ENCODE measurements around the gene TLX1. TPM values are rescaled to one million over a fixed set of nuclear protein-coding genes. Genes with fewer than 3 reads are reported as not detected.

TLX1 gene
- total RNA-seq, 4 donors from 2014 or later, result not detected

DNA sequence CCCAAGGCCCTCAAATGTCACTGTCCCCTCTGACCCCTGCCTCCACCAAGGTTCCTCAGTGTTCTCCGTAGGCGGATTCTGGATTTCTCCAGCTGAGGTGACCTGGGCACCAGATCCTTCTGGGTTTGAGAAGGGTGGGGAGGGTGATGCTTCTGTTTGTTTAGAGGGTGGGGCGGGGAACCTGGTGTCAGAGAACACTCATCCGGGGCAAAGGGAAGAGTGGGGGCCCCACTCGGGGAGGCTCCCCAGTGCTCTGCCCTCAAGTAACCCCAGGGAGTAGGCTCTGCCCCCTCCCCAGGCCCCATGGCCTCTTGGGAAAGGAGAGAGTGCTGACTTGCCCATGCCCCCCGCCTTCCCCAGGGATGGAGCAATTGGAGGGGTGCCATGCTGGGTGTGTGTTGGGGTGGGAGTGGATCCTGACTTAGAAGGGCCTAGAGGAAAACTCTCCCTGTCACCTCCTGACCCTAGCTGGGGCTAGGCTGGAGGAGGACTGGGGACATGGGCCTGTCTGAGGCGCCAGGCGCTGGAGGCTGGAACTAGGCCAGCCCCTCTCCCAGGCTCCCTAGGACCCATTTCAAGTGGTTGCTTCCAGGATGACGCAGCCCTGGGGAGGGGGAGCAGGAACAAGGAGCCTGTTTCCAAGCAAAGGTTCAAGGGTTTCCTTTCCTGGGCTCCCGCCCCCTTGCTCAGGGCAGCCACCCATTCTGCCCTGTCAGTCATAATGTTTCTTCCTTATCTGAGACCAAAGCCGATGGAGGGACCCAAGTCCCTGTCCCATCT lies 41.4 kb upstream of the TLX1 start:
- TF ChIP-seq CTCF (IDR thresholded peaks at IDR 0.05) (no peak), POLR2A (IDR thresholded peaks at IDR 0.05) (no peak)
- intact Hi-C loops (cut with DNase I; ENCODE audit: low total_unique reads), result no loop called here
- H3K27me3 ChIP-seq, result peaks cover 0 to 15% of the 10 kb centered on the region in 2 donors
- no peak for DNase-seq
- H3K27ac ChIP-seq, result no peak overlapping the region
- H3K4me1 ChIP-seq, result no peaks in the 10 kb centered on the region
- H3K9me3 ChIP-seq, result no peaks in the 10 kb centered on the region
- no peak overlapping the region for H3K4me3 ChIP-seq
- H3K36me3 ChIP-seq, result no peaks in the 10 kb centered on the region

GRCh38 chr10:101090597-101090996 lies 40.5 kb upstream of the TLX1 start:
- TF ChIP-seq POLR2A (IDR thresholded peaks at IDR 0.05) (no peak), CTCF (IDR thresholded peaks at IDR 0.05) (no peak)
- peaks cover 0 to 15% of the 10 kb centered on the region in 2 donors for H3K27me3 ChIP-seq
- no peak for DNase-seq
- no peak overlapping the region for H3K4me3 ChIP-seq
- H3K27ac ChIP-seq, result no peak overlapping the region
- H3K4me1 ChIP-seq, result no peaks in the 10 kb centered on the region
- H3K9me3 ChIP-seq, result no peaks in the 10 kb centered on the region
- no peaks in the 10 kb centered on the region for H3K36me3 ChIP-seq
- intact Hi-C loops (cut with DNase I; ENCODE audit: low total_unique reads), result no loop called here

DNA sequence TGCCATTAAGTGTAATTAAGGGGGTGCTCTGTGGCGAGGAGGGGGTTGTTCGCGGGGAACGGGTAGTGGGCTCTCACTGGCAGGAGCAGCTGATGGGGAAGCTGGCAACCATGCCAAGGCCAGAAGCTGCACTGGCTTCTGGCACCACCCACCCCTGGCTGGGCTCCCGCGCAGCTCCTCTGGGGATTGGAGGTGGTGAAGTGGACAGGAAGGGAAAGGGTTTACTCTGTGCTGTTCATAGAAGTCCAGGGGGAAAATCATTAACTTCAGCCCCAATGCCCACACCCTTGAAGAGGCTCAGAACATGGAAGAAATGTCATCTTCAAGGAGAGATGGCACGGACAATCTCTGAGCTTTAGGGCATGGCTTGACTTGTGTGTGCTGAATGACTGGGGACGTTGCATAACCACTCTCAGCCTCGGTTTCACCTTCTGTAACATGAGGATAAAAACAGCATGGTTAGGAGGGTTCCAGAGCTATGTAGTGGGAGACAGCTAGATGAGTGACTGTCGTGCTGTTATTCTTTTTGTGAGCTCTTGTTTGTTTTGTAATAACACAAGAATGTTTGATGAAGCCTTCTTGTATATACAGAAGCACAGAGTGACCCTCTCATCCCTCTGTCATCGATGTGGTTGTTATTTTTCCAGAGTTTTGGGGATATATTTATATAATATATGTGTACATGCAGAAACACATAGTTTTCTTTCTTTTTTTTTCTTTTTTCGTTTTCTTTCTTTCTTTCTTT lies 39.4 kb upstream of the TLX1 start:
- H3K36me3 ChIP-seq, result no peaks in the 10 kb centered on the region
- DNase-seq, result no peak
- no peak overlapping the region for H3K4me3 ChIP-seq
- no peak overlapping the region for H3K27ac ChIP-seq
- intact Hi-C loops (cut with DNase I; ENCODE audit: low total_unique reads), result no loop called here
- peaks cover 0 to 15% of the 10 kb centered on the region in 2 donors for H3K27me3 ChIP-seq
- no peaks in the 10 kb centered on the region for H3K4me1 ChIP-seq
- no peak for TF ChIP-seq CTCF (IDR thresholded peaks at IDR 0.05)
- TF ChIP-seq POLR2A (IDR thresholded peaks at IDR 0.05), result no peak
- H3K9me3 ChIP-seq, result no peaks in the 10 kb centered on the region

- Histone ChIP-seq H3K27ac (no peak overlapping the region), H3K36me3 (no peaks in the 10 kb centered on the region), H3K4me1 (no peaks in the 10 kb centered on the region), H3K9me3 (no peaks in the 10 kb centered on the region), H3K27me3 (peaks cover 0 to 11% of the 10 kb centered on the region in 2 donors), H3K4me3 (no peak overlapping the region)
- no peak for DNase-seq
- TF ChIP-seq CTCF (IDR thresholded peaks at IDR 0.05) (no peak), POLR2A (IDR thresholded peaks at IDR 0.05) (no peak)
- intact Hi-C loops (cut with DNase I; ENCODE audit: low total_unique reads), result no loop called here
These were observed 38.2 kb upstream of the TLX1 start for GRCh38 chr10:101092881-101093354.
